ENCODE results near the gene C16orf74.

C16orf74 gene

GRCh38 chr16:85668676-85669424 lies 82.0 kb downstream of the C16orf74 start:
- DNase-seq, result no peak

GRCh38 chr16:85667841-85668413 lies 83.0 kb downstream of the C16orf74 start:
- DNase-seq, result no peak

- no peak for DNase-seq
Observed at GRCh38 chr16:85667261-85667660, 83.6 kb downstream of the C16orf74 start.

- DNase-seq, result no peak
Observed at GRCh38 chr16:85665929-85666328, 85.0 kb downstream of the C16orf74 start.

GRCh38 chr16:85665373-85665740 lies 85.5 kb downstream of the C16orf74 start:
- no peak for DNase-seq

- DNase-seq, result no peak
Observed at GRCh38 chr16:85664580-85665372, 86.1 kb downstream of the C16orf74 start.

- no peak for DNase-seq
Observed at GRCh38 chr16:85663891-85664321, 87.0 kb downstream of the C16orf74 start.

- DNase-seq, result no peak
Observed at GRCh38 chr16:85662976-85663830, 87.7 kb downstream of the C16orf74 start.

GRCh38 chr16:85662482-85662812 lies 88.4 kb downstream of the C16orf74 start:
- DNase-seq, result no peak

- DNase-seq, result no peak
Observed at GRCh38 chr16:85661740-85662481, 89.0 kb downstream of the C16orf74 start.

- no peak for DNase-seq
Observed at GRCh38 chr16:85660843-85661739, 89.8 kb downstream of the C16orf74 start.

- peak; percentile 83 for DNase-seq
Observed at GRCh38 chr16:85659805-85660511, 90.9 kb downstream of the C16orf74 start.

- DNase-seq, result no peak
Observed at GRCh38 chr16:85659336-85659735, 91.6 kb downstream of the C16orf74 start.

- no peak for DNase-seq
Observed at GRCh38 chr16:85658504-85659326, 92.2 kb downstream of the C16orf74 start.

GRCh38 chr16:85657996-85658395 lies 92.9 kb downstream of the C16orf74 start:
- no peak for DNase-seq
